SK-N-SH (cell line): ENCODE measurements around the gene ZNF511. TPM values are rescaled to one million over a fixed set of nuclear protein-coding genes. Genes with fewer than 3 reads are reported as not detected.

ENCODE experiments used
- CTCF ChIA-PET: fragments of 300-600, 350-600 bp; formaldehyde crosslinking; extraction: SDS; loops from one replicate; lab custom pipeline; 2021; lab: Yijun Ruan, JAX
- POLR2A ChIA-PET: fragments of 350-600 bp; sonication (Branson Sonifier 250); formaldehyde crosslinking; extraction: SDS; loops from one replicate; lab custom pipeline; 2020; ENCODE audit warnings: antibody characterized with exemption, inconsistent platforms; lab: Yijun Ruan, JAX
- DNase-seq: peaks from one replicate; pipeline ENCODE4 v3.0.0; 2012
- H2AFZ ChIP-seq: fragments of 200-600 bp; sonication (generic); 2 replicates; pipeline ENCODE4 v1.8.1; 2016; ENCODE audit warnings: antibody characterized with exemption, mild to moderate bottlenecking, low read depth
- H3F3A ChIP-seq: fragments of 200-600 bp; sonication (generic); replicated peaks from 2 replicates; pipeline ENCODE3; 2016; ENCODE audit warnings: antibody characterized with exemption, mild to moderate bottlenecking; ENCODE audit not compliant: insufficient read depth
- H3K27ac ChIP-seq, 2 experiments: fragments of 200-500 bp in 1 of 2; fragments of 200-600 bp in 1 of 2; sonication (Bioruptor generic) in 1 of 2; sonication (generic), shearing (Covaris generic) in 1 of 2; 2 replicates each; pipeline versions ENCODE4 v1.5.1 to v1.6.1; 2014 to 2016; ENCODE audit warnings: low read depth in 2 of 2, inconsistent platforms in 1 of 2, low read length in 1 of 2, mild to moderate bottlenecking in 1 of 2, mixed read lengths in 1 of 2
- H3K27me3 ChIP-seq: fragments of 200-600 bp; sonication (generic), shearing (Covaris generic); 2 replicates; pipeline ENCODE4 v1.6.1; 2016; ENCODE audit warnings: mixed run types; ENCODE audit not compliant: insufficient read depth
- H3K36me3 ChIP-seq, 2 experiments: fragments of 200-500 bp in 1 of 2; fragments of 200-600 bp in 1 of 2; sonication (Bioruptor generic) in 1 of 2; sonication (generic) in 1 of 2; replicated peaks in 1 of 2; 2 replicates each; pipeline versions ENCODE3 to v1.5.1; 2014 to 2016; ENCODE audit warnings: low read length in 1 of 2, mild to moderate bottlenecking in 1 of 2; ENCODE audit not compliant: insufficient read depth in 2 of 2, control insufficient read depth in 1 of 2
- H3K4me1 ChIP-seq, 2 experiments: fragments of 200-500 bp in 1 of 2; fragments of 200-600 bp in 1 of 2; sonication (Bioruptor generic) in 1 of 2; sonication (generic), shearing (Covaris generic) in 1 of 2; 2 replicates each; pipeline versions ENCODE4 v1.5.1 to v1.6.1; 2014 to 2016; ENCODE audit warnings: low read depth in 1 of 2, low read length in 1 of 2, mixed run types in 1 of 2; ENCODE audit not compliant: insufficient read depth in 2 of 2, control insufficient read depth in 1 of 2
- H3K4me2 ChIP-seq: fragments of 200-600 bp; sonication (generic), shearing (Covaris generic); 2 replicates; pipeline ENCODE4 v1.6.1; 2017; ENCODE audit warnings: mixed run types
- H3K4me3 ChIP-seq, 2 experiments: fragments of 200-500 bp in 1 of 2; fragments of 200-600 bp in 1 of 2; sonication (Bioruptor generic) in 1 of 2; sonication (generic), shearing (Covaris generic) in 1 of 2; 2 replicates each; pipeline versions ENCODE4 v1.5.1 to v1.8.1; 2014 to 2016; ENCODE audit warnings: low read depth in 2 of 2, inconsistent platforms in 1 of 2, low read length in 1 of 2, mild to moderate bottlenecking in 1 of 2, mixed read lengths in 1 of 2, moderate library complexity in 1 of 2
- H3K79me2 ChIP-seq: fragments of 200-600 bp; sonication (generic); 2 replicates; pipeline ENCODE4 v1.8.1; 2017; ENCODE audit warnings: mild to moderate bottlenecking; ENCODE audit not compliant: insufficient read depth
- H3K9ac ChIP-seq: fragments of 200-600 bp; sonication (generic); 2 replicates; pipeline ENCODE4 v1.6.1; 2017; ENCODE audit warnings: mixed run types
- H3K9me2 ChIP-seq: fragments of 200-600 bp; sonication (generic); 2 replicates; pipeline ENCODE4 v1.6.1; 2017; ENCODE audit warnings: mixed run types
- H3K9me3 ChIP-seq: fragments of 200-600 bp; sonication (generic); 2 replicates; pipeline ENCODE4 v1.6.1; 2017; ENCODE audit warnings: mixed run types, mild to moderate bottlenecking, moderate library complexity
- H4K20me1 ChIP-seq: fragments of 200-600 bp; sonication (generic); 2 replicates; pipeline ENCODE4 v1.6.1; 2017; ENCODE audit warnings: mild to moderate bottlenecking, mixed run types; ENCODE audit not compliant: insufficient read depth
- CHD2 ChIP-seq: fragments of 150-350 bp; IDR thresholded peaks from 2 replicates; pipeline ENCODE4 v1.6.1; 2018; ENCODE audit warnings: low read length; ENCODE audit not compliant: partially characterized antibody
- CTCF ChIP-seq: fragments of 200-600 bp; sonication (generic); IDR thresholded peaks from 2 replicates; pipeline ENCODE4 v1.6.1; 2017; ENCODE audit warnings: antibody characterized with exemption, mild to moderate bottlenecking, moderate library complexity
- EP300 ChIP-seq, 2 experiments: IDR thresholded peaks; 2 replicates each; pipeline versions ENCODE4 v1.4.0 to v1.6.1; 2012; ENCODE audit warnings: borderline replicate concordance in 1 of 2, low read depth in 1 of 2, low read length in 1 of 2
- FOXJ3 ChIP-seq: sonication (generic); formaldehyde crosslinking; IDR thresholded peaks from 2 replicates; pipeline ENCODE4 v1.5.1; 2020; ENCODE audit warnings: mild to moderate bottlenecking, missing genetic modification reagents
- FOXM1 ChIP-seq: IDR thresholded peaks from 2 replicates; pipeline ENCODE4 v1.4.0; 2012; ENCODE audit warnings: low read depth, mild to moderate bottlenecking
- GATA2 ChIP-seq: sonication (generic); formaldehyde crosslinking; IDR thresholded peaks from 2 replicates; pipeline ENCODE4 v1.5.0; 2020; ENCODE audit warnings: mild to moderate bottlenecking, missing genetic modification reagents
- JUND ChIP-seq: IDR thresholded peaks from 2 replicates; pipeline ENCODE4 v1.4.0; 2012
- MAX ChIP-seq: IDR thresholded peaks from 2 replicates; pipeline ENCODE4 v1.4.0; 2012; ENCODE audit warnings: low read depth
- MEF2A ChIP-seq: IDR thresholded peaks from 2 replicates; pipeline ENCODE4 v1.4.0; 2012; ENCODE audit warnings: low read depth, borderline replicate concordance
- MXI1 ChIP-seq: IDR thresholded peaks from 2 replicates; pipeline ENCODE4 v1.6.1; 2012; ENCODE audit warnings: mild to moderate bottlenecking, low read depth, low read length, improper control_type of control experiment
- NFIC ChIP-seq: IDR thresholded peaks from 2 replicates; pipeline ENCODE4 v1.4.0; 2012; ENCODE audit warnings: borderline replicate concordance
- NRF1 ChIP-seq: IDR thresholded peaks from 2 replicates; pipeline ENCODE4 v1.6.1; 2012; ENCODE audit warnings: low read depth, mild to moderate bottlenecking, low read length
- PBX3 ChIP-seq: IDR thresholded peaks from 2 replicates; pipeline ENCODE4; 2012
- RAD21 ChIP-seq: IDR thresholded peaks from 2 replicates; pipeline ENCODE4 v1.6.1; 2012; ENCODE audit warnings: mild to moderate bottlenecking, low read length
- RCOR1 ChIP-seq: fragments of 150-350 bp; IDR thresholded peaks from 2 replicates; pipeline ENCODE4 v1.6.1; 2017; ENCODE audit warnings: antibody characterized with exemption, low read length
- RFX5 ChIP-seq: IDR thresholded peaks from 2 replicates; pipeline ENCODE4 v1.6.1; 2012; ENCODE audit warnings: mild to moderate bottlenecking, improper control_type of control experiment, low read length
- SIN3A ChIP-seq: IDR thresholded peaks from 2 replicates; pipeline ENCODE4 v1.6.1; 2012; ENCODE audit warnings: low read depth, mild to moderate bottlenecking, low read length, moderate library complexity, borderline replicate concordance
- SMC3 ChIP-seq: IDR thresholded peaks from 2 replicates; pipeline ENCODE4 v1.6.1; 2012; ENCODE audit warnings: low read depth, low read length, improper control_type of control experiment
- TAF1 ChIP-seq: IDR thresholded peaks from 2 replicates; pipeline ENCODE4 v1.6.1; 2012; ENCODE audit warnings: low read depth, mild to moderate bottlenecking, low read length, moderate library complexity, borderline replicate concordance
- TCF12 ChIP-seq: IDR thresholded peaks from 2 replicates; pipeline ENCODE4 v1.4.0; 2012
- TEAD4 ChIP-seq: IDR thresholded peaks from 2 replicates; pipeline ENCODE4 v1.4.0; 2012; ENCODE audit warnings: mild to moderate bottlenecking, borderline replicate concordance; ENCODE audit not compliant: insufficient read depth
- YY1 ChIP-seq: IDR thresholded peaks from 2 replicates; pipeline ENCODE4 v1.4.0; 2012; ENCODE audit warnings: low read depth, mild to moderate bottlenecking
- WGBS: methylation state at CpG from one replicate; pipeline ENCODE4 v1.1.6; 2017; ENCODE audit warnings: low lambda C conversion rate; 5-methylcytosine and 5-hydroxymethylcytosine counted together
- polyA plus RNA-seq, 3 experiments: library from polyadenylated mRNA; depleted of rRNA; stranded (reverse); fragments of >200 nt; gene quantifications; 2 replicates each; pipeline ENCODE4 v1.2.3, GENCODE V29; 2012

ZNF511 gene
- polyA plus RNA-seq, 1 of the 3 experiments (the other 2 are of a cell fraction) = 62.3 TPM

- Histone ChIP-seq H3K4me2 (no peak overlapping the region), H3F3A (no peaks in the 10 kb centered on the region), H4K20me1 (no peaks in the 10 kb centered on the region), H3K36me3 (peaks cover 20 to 77% of the 10 kb centered on the region in 2 experiments), H2AFZ (no peak overlapping the region), H3K27me3 (no peaks in the 10 kb centered on the region), H3K4me1 (peaks cover 0 to 5% of the 10 kb centered on the region in 2 experiments; a peak in 2 of 4 replicates), H3K27ac (no peak overlapping the region), H3K9ac (no peak overlapping the region), H3K9me3 (no peaks in the 10 kb centered on the region), H3K79me2 (no peaks in the 10 kb centered on the region), H3K9me2 (no peaks in the 10 kb centered on the region), H3K4me3 (no peak overlapping the region)
- CTCF ChIA-PET = no interaction called here
- POLR2A ChIA-PET = no interaction called here
- WGBS = 92% methylated on average over 32 of the region's 46 CpGs
- DNase-seq = no peak
- no peak for TF ChIP-seq TCF12
- no peak for TF ChIP-seq RAD21
- TF ChIP-seq PBX3 = no peak
- TF ChIP-seq TEAD4 = no peak
- TF ChIP-seq MAX = no peak
- TF ChIP-seq CTCF = no peak
- TF ChIP-seq FOXM1 = no peak
- no peak for TF ChIP-seq RCOR1
- no peak for TF ChIP-seq GATA2 (CRISPR knock-in tag)
- no peak for TF ChIP-seq SMC3
- no peak for TF ChIP-seq TAF1
- TF ChIP-seq YY1 = no peak
- no peak for TF ChIP-seq RFX5
- TF ChIP-seq NFIC = no peak
Measured at GRCh38 chr10:133287832-133288500, 20.7 kb upstream of the ZNF511 start.

- Histone ChIP-seq H3K4me3 (no peak overlapping the region), H3K9me2 (no peaks in the 10 kb centered on the region), H3K27me3 (no peaks in the 10 kb centered on the region), H3K36me3 (peaks cover 16 to 76% of the 10 kb centered on the region in 2 experiments), H3K4me2 (no peak overlapping the region), H3K9ac (no peak overlapping the region), H2AFZ (no peak overlapping the region), H3F3A (peaks cover 8% of the 10 kb centered on the region), H4K20me1 (no peaks in the 10 kb centered on the region), H3K4me1 (peaks cover 0 to 14% of the 10 kb centered on the region in 2 experiments; a peak in 2 of 4 replicates), H3K79me2 (no peaks in the 10 kb centered on the region), H3K27ac (no peak overlapping the region), H3K9me3 (no peaks in the 10 kb centered on the region)
- DNase-seq = no peak
- WGBS = 98% methylated on average over 18 of the region's 24 CpGs
- CTCF ChIA-PET = no interaction called here
- POLR2A ChIA-PET = no interaction called here
- TF ChIP-seq TAF1 (no peak), MEF2A (no peak), NFIC (no peak), FOXJ3 (CRISPR knock-in tag) (no peak), CHD2 (no peak), CTCF (no peak), RCOR1 (no peak), SMC3 (no peak), EP300 (IDR thresholded peaks at IDR 0.05; ENCODE audit: borderline replicate concordance in 1 of 2, low read depth in 1 of 2, low read length in 1 of 2) (no peak), SIN3A (no peak), NRF1 (no peak), GATA2 (CRISPR knock-in tag) (no peak), MXI1 (no peak), JUND (no peak)
Measured at GRCh38 chr10:133289761-133290160, 19.0 kb upstream of the ZNF511 start.
